GM12891 (cell line): ENCODE measurements around the gene PCK2.

Experiments
- DNase-seq: peaks from one replicate; pipeline ENCODE4 v3.0.0; 2011; ENCODE audit warnings: low spot score; ENCODE audit not compliant: insufficient read length
- FAIRE-seq: peaks from 2 replicates; lab custom pipeline; 2011; peaks lifted over from hg19 to GRCh38; lab: Jason Lieb, UNC
- PAX5 ChIP-seq: IDR thresholded peaks from 2 replicates; pipeline ENCODE4 v1.6.1; 2011; ENCODE audit warnings: low read length, moderate library complexity, mild to moderate bottlenecking; ENCODE audit not compliant: insufficient read depth, severe bottlenecking
- POLR2A ChIP-seq: IDR thresholded peaks from 2 replicates; pipeline ENCODE4 v1.6.1; 2011; ENCODE audit warnings: low read depth, low read length, control low read depth
- POLR2AphosphoS5 ChIP-seq: IDR thresholded peaks from 2 replicates; pipeline ENCODE4 v1.6.1; 2011; ENCODE audit warnings: low read depth, low read length, control low read depth
- POU2F2 ChIP-seq: IDR thresholded peaks from 2 replicates; pipeline ENCODE4 v1.6.1; 2011; ENCODE audit warnings: low read depth, mild to moderate bottlenecking, control low read depth, low read length, moderate library complexity
- SPI1 ChIP-seq: IDR thresholded peaks from 2 replicates; pipeline ENCODE4 v1.6.1; 2011; ENCODE audit warnings: low read depth, low read length, control low read depth
- TAF1 ChIP-seq: IDR thresholded peaks from 2 replicates; pipeline ENCODE4 v1.6.1; 2011; ENCODE audit warnings: low read depth, low read length, control low read depth

The PCK2 gene

DNA sequence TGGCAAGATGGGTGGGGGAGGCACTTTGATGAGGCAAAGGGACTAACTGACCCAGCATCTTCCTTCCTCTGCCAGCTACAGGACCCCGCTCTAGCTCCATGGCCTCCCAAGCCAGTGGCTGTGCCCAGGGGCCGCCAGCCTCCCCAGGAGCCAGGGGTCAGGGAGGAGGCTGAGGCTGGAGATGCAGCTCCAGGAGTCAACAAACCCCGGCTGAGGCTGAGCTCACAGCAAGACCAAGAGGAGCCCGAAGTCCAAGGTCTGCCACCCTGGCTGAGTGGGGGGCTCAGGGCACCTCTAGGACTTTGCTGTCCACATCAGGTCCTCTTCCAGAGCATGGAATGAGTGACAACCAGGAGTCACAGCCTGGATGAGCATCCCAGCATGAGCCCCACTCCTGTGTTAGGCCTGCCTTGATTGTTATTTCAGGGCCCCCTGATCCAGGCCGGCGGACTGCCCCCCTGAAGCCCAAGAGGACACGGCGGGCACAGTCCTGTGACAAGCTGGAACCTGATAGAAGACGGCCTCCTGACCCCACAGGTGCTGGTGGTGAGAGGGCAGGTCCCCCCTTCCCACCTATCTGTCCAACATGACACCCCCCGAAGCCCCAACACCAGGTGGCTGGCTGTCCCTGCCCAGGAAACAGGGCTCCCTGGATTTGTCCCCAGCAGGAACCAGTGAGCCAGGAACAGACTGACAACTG is 25.2 kb upstream of the PCK2 start:
- DNase-seq (no peak), FAIRE-seq (no peak)
- TF ChIP-seq SPI1: no peak
- TF ChIP-seq PAX5: no peak
- no peak for TF ChIP-seq POU2F2
- TF ChIP-seq POLR2AphosphoS5: no peak
- TF ChIP-seq TAF1: no peak
- TF ChIP-seq POLR2A: no peak

DNA sequence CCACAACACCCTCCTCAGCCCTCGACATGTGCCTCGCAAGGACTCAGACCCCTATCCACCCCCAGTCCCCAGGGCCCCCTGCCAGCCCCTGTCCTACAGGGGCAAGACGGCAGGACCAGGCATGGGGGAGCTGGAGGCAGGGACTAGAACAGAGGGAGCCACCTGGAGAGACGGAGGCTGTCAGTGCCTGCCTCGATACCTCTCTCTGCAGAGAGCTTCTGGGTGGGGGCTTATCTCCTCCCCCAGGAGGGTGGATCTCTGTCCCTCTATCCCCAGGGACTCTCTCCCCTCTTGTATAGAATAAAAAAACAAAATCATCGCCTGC is 24.7 kb upstream of the PCK2 start:
- no peak for TF ChIP-seq POLR2A
- TF ChIP-seq POU2F2: no peak
- no peak for TF ChIP-seq SPI1
- no peak for TF ChIP-seq TAF1
- TF ChIP-seq POLR2AphosphoS5: no peak
- no peak for TF ChIP-seq PAX5
- FAIRE-seq: no peak
- DNase-seq: no peak

DNA sequence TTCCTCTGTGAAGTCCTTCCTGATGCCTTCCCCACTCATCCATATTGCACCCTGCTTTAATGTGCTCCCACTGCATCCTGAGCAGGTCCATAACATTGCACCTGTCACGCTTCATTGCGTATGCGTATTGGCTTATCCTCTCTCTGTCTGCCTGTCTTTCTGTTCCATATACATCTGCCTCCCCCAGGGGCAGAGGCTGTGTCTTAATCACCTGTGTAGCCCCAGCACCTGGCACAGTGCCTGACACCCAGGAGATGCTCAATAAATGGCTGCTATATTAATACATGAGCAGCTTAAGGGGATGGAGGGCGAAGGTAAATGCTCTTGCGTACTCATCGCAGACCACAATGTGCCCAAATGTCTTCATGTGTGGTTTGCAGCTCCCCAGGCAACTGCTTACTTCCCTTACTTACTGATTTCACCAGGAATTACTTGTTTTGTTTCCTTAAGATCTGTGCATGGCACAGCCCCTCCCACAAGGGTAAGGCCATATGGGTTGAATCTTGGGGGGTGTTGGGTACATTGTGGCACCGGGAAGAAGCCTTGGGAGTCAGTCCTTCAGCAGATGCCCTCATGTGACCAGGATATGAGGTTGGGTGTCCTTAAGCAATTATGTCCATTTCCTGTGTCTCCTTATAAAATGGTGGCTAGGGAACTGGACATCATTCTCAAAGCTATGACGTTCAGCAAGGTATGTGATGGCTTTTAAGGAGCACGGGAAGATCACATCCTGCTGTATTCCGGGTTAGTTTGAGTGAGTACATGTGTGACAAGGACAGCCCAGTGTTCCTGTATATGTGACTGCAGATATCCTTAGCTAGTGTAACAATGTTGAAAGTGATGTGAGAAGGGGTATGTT is 23.6 kb upstream of the PCK2 start:
- FAIRE-seq (no peak), DNase-seq (no peak)
- no peak for TF ChIP-seq PAX5

DNA sequence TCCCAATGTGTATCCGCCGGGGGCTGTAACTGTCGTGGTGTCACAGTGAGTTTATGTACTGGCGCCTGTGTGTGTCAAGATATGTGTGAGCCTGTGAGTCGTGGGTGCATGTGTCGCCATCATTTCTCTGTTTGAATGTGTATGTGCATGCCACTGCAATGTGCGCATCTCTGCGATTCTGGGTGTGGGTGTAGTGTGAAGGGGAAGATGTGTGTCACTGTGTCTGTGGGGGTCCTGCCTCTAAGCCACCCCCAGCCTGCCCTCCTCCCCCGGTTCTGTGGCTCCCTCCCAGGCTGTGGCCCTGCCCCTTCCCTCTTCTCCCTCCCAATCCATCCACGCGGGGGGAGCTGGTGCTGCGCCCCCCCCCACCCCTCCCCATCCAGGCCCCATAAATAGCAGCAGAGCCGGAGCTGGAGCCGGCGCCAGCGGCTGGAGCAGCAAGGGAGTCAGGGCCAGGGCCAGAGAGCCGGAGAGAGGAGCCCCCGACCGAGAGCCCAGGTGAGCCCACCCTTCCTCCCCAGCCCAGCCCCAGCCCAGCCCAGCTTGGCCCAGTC is 22.9 kb upstream of the PCK2 start, which contains the start of gene CPNE6:
Gene CPNE6, plus strand, starts transcription at position 419 of the 554 bp plus-strand sequence. CDS start 1,375 bp downstream, outside the sequence.
- no peak for DNase-seq
- TF ChIP-seq PAX5 (no peak), SPI1 (no peak)
- no peak for FAIRE-seq

DNA sequence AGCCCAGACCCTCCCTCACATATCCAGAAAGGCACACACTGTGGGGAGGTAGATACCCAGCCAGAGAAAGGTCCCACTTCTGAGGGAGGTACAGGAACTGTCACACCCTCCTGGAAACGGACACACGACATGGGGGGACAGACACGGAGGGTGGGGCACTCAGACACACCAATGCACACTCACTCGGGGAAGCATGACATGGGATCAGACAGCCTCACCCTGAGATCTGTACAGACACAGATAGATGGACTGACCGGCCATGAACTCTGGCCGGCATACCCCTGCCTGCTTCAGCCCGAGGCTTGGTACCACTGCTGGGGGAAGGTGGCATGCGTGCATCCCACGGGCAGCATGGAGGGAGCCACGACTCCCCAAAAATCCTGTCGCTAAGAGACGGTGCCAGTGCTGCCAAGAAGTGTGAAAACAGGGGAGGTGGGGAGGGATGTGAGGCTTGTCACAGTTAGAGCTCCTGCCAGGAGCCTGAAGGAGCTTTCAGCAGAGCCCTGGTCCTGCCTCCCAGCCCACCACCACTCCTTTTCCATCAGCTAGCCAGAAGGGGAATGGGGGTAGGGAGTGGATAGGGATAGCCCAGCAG is 22.2 kb upstream of the PCK2 start:
- DNase-seq (no peak), FAIRE-seq (no peak)
- TF ChIP-seq POLR2AphosphoS5 (no peak), POU2F2 (no peak), POLR2A (no peak)

DNA sequence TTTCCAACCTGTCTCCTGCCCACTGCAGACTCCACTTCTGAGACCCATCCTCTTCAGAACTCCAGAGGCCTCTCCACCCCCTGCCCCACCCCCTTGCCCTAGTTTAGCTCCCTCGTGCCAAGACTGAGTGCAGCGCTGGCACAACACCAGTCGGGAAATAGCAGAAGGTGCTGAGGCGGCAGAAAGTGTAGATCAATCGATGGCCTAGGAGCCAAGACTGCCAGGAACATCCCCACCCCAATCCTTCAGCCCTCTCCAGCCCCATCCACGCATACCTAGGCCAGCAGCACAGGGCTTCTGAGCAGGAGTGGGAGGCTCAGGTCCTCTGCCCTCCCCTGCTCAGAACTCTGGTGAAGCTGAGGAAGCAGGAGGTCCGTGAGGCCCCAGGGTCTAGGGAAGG is 21.7 kb upstream of the PCK2 start:
- FAIRE-seq: no peak
- no peak for DNase-seq
- TF ChIP-seq PAX5 (no peak), POLR2AphosphoS5 (no peak), POU2F2 (no peak), TAF1 (no peak)

DNA sequence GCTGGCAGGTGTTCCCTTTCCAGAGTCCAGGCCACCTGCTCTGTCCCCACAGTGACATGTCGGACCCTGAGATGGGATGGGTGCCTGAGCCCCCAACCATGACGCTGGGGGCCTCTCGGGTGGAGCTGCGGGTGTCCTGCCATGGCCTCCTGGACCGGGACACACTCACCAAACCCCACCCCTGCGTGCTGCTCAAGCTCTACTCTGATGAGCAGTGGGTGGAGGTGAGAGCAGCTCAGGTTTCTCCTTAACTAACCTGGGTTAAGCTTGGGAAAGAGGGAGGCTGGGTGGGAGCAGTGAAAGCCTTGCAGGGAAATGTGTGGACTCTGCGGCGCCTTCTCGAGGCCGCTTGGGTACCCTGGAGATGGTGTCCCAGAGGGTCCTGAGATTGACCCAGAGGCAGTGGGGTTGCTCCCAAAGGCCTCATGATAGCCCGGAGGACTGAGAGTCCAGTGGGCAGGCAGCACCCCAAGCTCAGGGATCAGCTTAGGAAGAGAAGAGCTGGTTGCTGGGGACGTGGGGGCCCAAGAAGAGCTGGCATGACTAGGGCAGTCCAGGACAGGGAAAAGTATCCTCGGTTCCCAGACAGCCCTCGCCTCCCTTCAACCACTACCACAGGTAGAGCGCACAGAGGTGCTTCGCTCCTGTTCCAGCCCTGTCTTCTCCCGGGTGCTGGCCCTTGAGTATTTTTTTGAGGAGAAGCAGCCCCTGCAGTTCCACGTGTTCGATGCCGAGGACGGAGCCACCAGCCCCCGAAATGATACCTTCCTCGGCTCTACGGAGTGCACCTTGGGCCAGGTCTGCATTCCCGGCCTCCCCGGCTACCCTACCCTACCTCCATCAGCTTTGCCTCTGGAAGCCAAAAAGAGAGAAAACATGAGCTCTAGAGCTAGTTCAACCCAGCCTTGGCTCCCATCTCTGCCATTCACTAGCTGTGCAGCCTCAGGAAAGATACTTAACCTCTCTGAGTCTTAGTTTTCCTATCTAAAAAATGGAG is 20.9 kb upstream of the PCK2 start:
- TF ChIP-seq TAF1: no peak
- TF ChIP-seq POU2F2: no peak
- TF ChIP-seq POLR2AphosphoS5: no peak
- TF ChIP-seq POLR2A: no peak
- TF ChIP-seq PAX5: no peak
- TF ChIP-seq SPI1: no peak
- no peak for DNase-seq
- FAIRE-seq: no peak

DNA sequence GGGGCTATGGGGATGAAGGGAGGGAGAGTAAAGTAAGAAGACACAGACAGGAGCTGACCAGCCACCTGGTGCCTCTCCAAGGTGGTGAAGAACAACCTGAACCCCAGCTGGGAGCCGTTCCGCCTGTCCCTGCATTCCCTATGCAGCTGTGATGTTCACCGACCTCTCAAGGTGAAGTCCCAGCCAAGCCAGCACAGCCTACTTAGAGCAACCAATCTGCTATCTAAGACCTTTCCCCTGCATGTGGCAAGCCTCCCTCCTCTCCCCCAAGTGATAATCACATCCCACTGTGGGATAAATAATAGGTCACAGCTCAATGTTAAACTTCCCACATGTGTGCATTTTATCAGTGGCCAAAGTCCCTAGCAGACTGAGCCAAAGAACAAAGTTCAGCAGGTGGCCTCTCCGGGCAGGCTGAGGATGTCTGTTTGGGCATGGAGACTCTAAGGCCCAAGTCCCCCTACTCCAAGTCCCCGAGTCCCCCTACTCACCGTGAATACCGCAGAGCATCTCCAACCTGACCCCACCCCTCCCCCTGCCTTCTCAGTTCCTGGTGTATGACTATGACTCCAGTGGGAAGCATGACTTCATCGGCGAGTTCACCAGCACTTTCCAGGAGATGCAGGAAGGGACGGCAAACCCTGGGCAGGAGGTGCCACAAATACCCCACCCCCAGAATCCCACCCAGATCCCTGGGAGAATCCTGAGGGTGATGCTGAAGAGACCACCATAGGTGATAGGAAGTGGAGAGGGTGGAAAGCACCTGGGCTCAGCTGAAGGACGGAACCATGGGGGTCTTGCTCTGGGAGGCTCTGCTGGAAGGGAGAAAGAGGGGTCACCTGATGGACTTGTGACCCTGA is 19.3 kb upstream of the PCK2 start:
- DNase-seq: no peak
- FAIRE-seq: no peak
- no peak for TF ChIP-seq POLR2A
